NCI-H2171 treated with DMSO at 0.1 percent for 48 hours (cell line): Measurements from ENCODE around the gene TP53TG3B.
"Not testable (repeated sequence)": the region's sequence is repeated elsewhere in the genome, so short reads cannot be mapped to it uniquely, and the experiment has no call there.

Experiments
- DNase-seq: peaks from one replicate; lab custom pipeline; 2025; lab: John Stamatoyannopoulos, UW

Gene TP53TG3B

DNA sequence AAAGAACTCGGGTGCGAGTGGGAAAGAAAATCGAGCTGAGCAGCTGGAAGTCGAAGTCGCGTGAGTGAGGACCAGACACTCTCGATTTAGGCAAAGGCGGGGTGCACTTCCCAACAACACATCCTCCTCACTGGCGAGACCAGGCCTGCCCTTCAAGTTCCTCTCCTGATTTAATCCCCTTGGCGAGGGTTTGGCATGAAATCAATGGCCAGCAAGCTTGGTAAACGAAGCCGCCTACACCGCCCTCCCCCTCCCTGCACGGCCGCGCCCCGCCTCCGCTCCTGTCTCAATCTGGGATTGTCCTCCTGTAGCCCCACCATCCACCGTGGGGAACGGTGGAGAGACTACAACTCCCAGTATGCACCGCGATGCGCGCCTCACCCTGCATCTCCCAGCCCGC lies at the start of gene TP53TG3B:
TP53TG3B (plus strand) TSS at position 301 of the 400 bp plus-strand sequence; CDS start at position 369, 68 bp downstream.
- not testable (repeated sequence) for DNase-seq

- DNase-seq, result not testable (repeated sequence)
These were observed 24.2 kb upstream of the TP53TG3B start for GRCh38 chr16:33336226-33337012.

GRCh38 chr16:33337627-33338542 lies 22.8 kb upstream of the TP53TG3B start:
- not testable (repeated sequence) for DNase-seq

DNA sequence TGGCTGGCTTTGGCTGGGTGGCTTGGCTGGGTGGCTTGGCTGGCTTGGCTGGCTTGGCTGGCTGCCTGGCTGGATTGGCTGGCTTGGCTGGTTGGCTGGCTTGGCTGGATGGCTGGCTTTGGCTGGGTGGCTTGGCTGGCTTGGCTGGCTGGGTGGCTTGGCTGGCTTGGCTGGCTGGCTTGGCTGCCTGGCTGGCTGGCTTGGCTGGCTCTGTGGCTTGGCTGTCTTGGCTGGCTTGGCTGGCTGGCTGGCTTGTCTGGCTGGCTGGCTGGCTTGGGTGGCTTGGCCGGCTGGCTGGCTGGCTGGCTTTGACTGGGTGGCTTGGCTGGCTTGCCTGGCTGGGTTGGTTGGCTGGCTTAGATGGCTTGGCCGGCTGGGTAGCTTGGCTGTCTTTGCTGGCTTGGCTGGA lies 22.1 kb upstream of the TP53TG3B start:
- not testable (repeated sequence) for DNase-seq

DNA sequence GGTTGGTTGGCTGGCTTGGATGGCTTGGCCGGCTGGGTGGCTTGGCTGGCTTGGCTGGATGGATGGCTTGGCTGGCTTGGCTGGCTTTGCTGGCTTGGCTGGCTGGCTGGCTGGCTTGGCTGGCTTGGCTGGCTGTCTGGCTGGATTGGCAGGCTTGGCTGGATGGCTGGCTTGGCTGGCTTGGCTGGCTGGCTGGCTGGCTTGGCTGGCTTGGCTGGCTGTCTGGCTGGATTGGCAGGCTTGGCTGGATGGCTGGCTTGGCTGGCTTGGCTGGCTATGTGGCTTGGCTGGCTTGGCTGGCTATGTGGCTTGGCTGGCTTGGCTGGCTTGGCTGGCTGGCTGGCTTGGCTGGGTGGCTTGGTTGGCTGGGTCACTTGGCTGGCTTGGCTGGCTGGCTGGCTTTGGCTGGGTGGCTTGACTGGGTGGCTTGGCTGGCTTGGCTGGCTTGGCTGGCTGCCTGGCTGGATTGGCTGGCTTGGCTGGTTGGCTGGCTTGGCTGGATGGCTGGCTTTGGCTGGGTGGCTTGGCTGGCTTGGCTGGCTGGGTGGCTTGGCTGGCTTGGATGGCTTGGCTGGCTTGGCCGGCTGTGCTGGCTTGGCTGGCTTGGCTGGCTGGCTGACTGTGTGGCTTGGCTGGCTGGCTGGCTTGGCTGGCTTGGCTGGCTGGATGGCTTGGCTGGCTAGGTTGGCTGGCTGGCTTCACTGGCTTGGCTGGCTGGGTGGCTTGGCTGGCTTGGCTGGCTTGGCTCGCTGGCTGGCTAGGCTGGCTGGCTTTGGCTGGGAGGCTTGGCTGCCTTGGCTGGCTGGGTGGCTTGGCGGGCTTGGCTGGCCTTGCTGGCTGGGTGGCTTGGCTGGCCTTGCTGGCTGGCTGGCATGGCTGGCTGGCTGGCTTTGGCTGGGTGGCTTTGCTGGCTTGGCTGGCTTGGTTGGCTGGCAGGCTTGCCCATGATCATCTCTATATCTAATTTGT lies 21.3 kb upstream of the TP53TG3B start:
- not testable (repeated sequence) for DNase-seq
